K562 (cell line): ENCODE results near the gene TMEM207.

Experiments used
- MAZ ChIP-seq, 2 experiments: fragments of 450-650 bp in 1 of 2; sonication (generic) in 1 of 2; formaldehyde crosslinking; IDR thresholded peaks in 1 of 2; conservative IDR thresholded peaks in 1 of 2; 2 replicates each; pipeline versions ENCODE4 v1.4.0 to v1.5.0; 2020; ENCODE audit warnings: mild to moderate bottlenecking in 1 of 2, missing genetic modification reagents in 1 of 2
- POLR2A ChIP-seq: fragments of 450-650 bp; conservative IDR thresholded peaks from 2 replicates; pipeline ENCODE4 v1.6.1; 2016
- TAF7 ChIP-seq: fragments of 450-650 bp; IDR thresholded peaks from 2 replicates; pipeline ENCODE4 v1.6.1; 2016; ENCODE audit warnings: missing genetic modification characterization, missing compliant biosample characterization
- ZEB2 ChIP-seq: fragments of 450-650 bp; IDR thresholded peaks from 2 replicates; pipeline ENCODE4 v1.6.1; 2016
- ZNF766 ChIP-seq: fragments of 200-800 bp; sonication (Bioruptor generic); conservative IDR thresholded peaks from 2 replicates; pipeline ENCODE4 v1.6.1; 2016; ENCODE audit warnings: missing genetic modification characterization, missing compliant biosample characterization

- no peak for TF ChIP-seq MAZ (CRISPR knock-in tag; conservative IDR thresholded peaks at IDR 0.05 in 1 of 2, IDR thresholded peaks at IDR 0.05 in 1 of 2)
- no peak for TF ChIP-seq TAF7
- TF ChIP-seq POLR2A: no peak
- TF ChIP-seq ZNF766: no peak
- no peak for TF ChIP-seq ZEB2
These were observed 47.2 kb upstream of the TMEM207 start for GRCh38 chr3:190496859-190497258.
